Endometrium (tissue), 2 donors: Measurements from ENCODE around the gene MGRN1.

ENCODE experiments used
- FAIRE-seq: peaks from 2 replicates; lab custom pipeline; 2012; peaks lifted over from hg19 to GRCh38; lab: Jason Lieb, UNC
- donor health status: control.
- donor health status: control.

MGRN1 gene

GRCh38 chr16:4624015-4624826 is at the start of gene MGRN1:
MGRN1 (plus strand) TSS chr16:4624826; CDS start chr16:4624961, 135 bp downstream.
- FAIRE-seq, result no peak

GRCh38 chr16:4574919-4575705 is 49.5 kb upstream of the MGRN1 start:
- FAIRE-seq, result no peak

GRCh38 chr16:4576008-4576407 is 48.6 kb upstream of the MGRN1 start:
- no peak for FAIRE-seq

- FAIRE-seq, result no peak
Measured at GRCh38 chr16:4578961-4579530, 45.6 kb upstream of the MGRN1 start.

GRCh38 chr16:4580250-4580649 is 44.4 kb upstream of the MGRN1 start:
- FAIRE-seq, result no peak

- no peak for FAIRE-seq
Measured at GRCh38 chr16:4583906-4584305, 40.7 kb upstream of the MGRN1 start.

- no peak for FAIRE-seq
Measured at GRCh38 chr16:4586291-4586690, 38.3 kb upstream of the MGRN1 start.

- FAIRE-seq, result no peak
Measured at GRCh38 chr16:4588386-4588785, 36.2 kb upstream of the MGRN1 start.

GRCh38 chr16:4588961-4589360 is 35.7 kb upstream of the MGRN1 start:
- FAIRE-seq, result no peak

- no peak for FAIRE-seq
Measured at GRCh38 chr16:4591191-4591590, 33.4 kb upstream of the MGRN1 start.

GRCh38 chr16:4591706-4592470 is 32.7 kb upstream of the MGRN1 start:
- no peak for FAIRE-seq

GRCh38 chr16:4593086-4593485 is 31.5 kb upstream of the MGRN1 start:
- no peak for FAIRE-seq

- no peak for FAIRE-seq
Measured at GRCh38 chr16:4594433-4595410, 29.9 kb upstream of the MGRN1 start.

- FAIRE-seq, result no peak
Measured at GRCh38 chr16:4597174-4597573, 27.5 kb upstream of the MGRN1 start.

- no peak for FAIRE-seq
Measured at GRCh38 chr16:4599037-4599436, 25.6 kb upstream of the MGRN1 start.

GRCh38 chr16:4599545-4599944 is 25.1 kb upstream of the MGRN1 start:
- no peak for FAIRE-seq

GRCh38 chr16:4601036-4601863 is 23.4 kb upstream of the MGRN1 start:
- FAIRE-seq, result no peak

- FAIRE-seq, result no peak
Measured at GRCh38 chr16:4601864-4602186, 22.8 kb upstream of the MGRN1 start.

GRCh38 chr16:4602331-4602730 is 22.3 kb upstream of the MGRN1 start:
- FAIRE-seq, result no peak

- no peak for FAIRE-seq
Measured at GRCh38 chr16:4603624-4604170, 20.9 kb upstream of the MGRN1 start.
